GM12874 (cell line): Measurements from ENCODE around the gene TRIM47.

Source experiments
- CTCF ChIP-seq: IDR thresholded peaks from 2 replicates; pipeline ENCODE4 v1.5.1; 2011; ENCODE audit warnings: low read depth, mild to moderate bottlenecking, control low read depth, low read length, moderate library complexity; ENCODE audit not compliant: insufficient read depth

The TRIM47 gene

DNA sequence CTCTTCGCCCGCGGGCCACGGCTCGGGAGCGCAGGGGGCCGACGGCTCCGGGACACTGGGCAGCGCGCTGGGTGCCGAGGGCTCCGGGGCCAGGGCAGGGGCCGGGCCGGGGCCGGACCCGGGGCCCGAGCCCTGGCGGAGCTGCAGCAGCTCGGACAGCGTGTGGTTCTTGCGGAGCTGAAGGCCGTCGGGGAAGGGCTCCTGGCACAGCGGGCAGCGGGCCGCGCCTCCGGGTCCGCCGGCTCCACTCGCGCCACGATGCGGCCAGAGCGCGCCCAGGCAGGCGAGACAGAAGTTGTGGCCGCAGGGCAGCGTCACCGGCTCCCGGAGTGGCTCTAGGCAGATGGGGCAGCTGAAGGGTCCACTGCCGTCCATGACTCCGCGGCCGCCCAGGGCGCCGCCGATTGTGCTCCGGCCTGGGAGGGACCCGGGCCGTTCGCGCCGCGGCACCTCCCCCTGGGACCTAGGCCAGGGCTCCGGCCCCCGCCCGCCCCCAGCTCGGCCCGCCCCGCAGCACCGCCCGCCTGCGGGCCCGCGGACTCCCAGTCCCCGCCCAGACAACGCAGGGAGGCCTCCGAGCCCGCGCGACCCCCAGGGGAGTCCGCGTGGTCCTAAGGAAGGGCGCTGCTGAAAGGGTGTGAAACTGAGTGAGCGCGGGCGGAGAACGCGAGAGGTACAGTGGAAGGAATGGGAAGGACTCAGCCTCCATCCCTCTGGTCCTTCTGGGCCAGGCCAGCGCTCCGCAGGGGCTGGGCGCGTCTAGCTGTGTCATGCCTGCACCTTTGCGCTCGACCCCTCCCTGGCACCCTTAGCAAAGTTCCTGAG, at the start of gene TRIM47:
Gene TRIM47, minus strand, starts transcription at position 408 of the 825 bp plus-strand sequence. Its CDS starts 33 bp downstream, at position 375.
- TF ChIP-seq CTCF: peak; percentile 28; the same call in 1 of the 2 replicates

GRCh38 chr17:75927286-75927922, 49.0 kb upstream of the TRIM47 start:
- TF ChIP-seq CTCF: peak; percentile 64

GRCh38 chr17:75926456-75926855, 48.1 kb upstream of the TRIM47 start:
- TF ChIP-seq CTCF: no peak

GRCh38 chr17:75925912-75926311, 47.5 kb upstream of the TRIM47 start:
- TF ChIP-seq CTCF: no peak

DNA sequence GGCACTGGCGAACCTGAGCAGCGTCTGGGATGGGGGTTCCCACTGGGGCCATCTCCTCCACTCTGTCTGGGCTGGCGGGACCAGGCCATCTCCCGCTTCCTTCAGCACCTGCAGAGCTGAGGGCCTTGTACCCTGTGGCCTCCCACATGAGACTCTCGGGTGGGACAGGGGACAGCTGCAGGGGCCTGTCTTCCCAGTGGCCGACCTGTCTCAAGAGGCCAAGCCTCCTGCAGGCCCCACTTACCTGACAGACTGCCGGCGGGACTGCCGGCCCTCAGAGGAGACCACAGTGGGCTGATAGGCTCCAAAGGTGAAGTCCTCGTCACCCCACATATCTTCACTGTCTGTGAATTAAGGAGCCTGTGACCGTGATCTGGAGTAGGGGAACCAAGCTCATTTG, 46.7 kb upstream of the TRIM47 start:
- no peak for TF ChIP-seq CTCF

- no peak for TF ChIP-seq CTCF
Measured at GRCh38 chr17:75922963-75923874, 44.8 kb upstream of the TRIM47 start.
